Activated T-helper 1 cell treated with Interleukin-2 at 50 U/mL for 16 hours (primary cell): ENCODE data around the gene MAPK6.
A peak's percentile ranks its signal among the peaks of the same experiment; 100 is the strongest.

Experiments used
- DNase-seq: peaks from one replicate; pipeline ENCODE4 v3.0.0-alpha.2; 2020; ENCODE audit warnings: low read depth

Gene MAPK6

GRCh38 chr15:52103217-52104207 lies 84.5 kb downstream of the MAPK6 start:
- DNase-seq = no peak

- DNase-seq = no peak
Observed at GRCh38 chr15:52104532-52105004, 85.5 kb downstream of the MAPK6 start.

- DNase-seq = no peak
Observed at GRCh38 chr15:52105846-52106245, 86.8 kb downstream of the MAPK6 start.

DNA sequence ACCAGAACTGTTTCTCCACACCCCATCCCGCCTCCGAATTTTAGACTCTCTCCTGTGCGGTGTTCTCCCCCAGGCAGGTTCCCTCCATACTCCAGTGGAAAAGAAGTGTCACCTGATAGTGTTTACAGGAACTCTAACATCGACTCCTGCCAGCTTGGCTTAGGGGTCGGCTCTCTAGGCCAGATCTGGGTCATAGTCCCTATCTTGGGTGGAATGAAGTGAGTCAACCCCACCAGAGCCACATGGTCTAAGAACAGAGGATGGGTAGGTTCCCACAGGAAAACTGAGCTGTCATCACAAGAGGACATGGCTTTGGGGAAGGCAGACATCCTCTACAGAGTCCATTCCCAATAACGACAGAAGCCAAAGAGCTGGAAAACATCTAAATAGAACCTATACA lies 87.6 kb downstream of the MAPK6 start:
- DNase-seq = no peak

- no peak for DNase-seq
Observed at GRCh38 chr15:52107238-52107637, 88.2 kb downstream of the MAPK6 start.

DNA sequence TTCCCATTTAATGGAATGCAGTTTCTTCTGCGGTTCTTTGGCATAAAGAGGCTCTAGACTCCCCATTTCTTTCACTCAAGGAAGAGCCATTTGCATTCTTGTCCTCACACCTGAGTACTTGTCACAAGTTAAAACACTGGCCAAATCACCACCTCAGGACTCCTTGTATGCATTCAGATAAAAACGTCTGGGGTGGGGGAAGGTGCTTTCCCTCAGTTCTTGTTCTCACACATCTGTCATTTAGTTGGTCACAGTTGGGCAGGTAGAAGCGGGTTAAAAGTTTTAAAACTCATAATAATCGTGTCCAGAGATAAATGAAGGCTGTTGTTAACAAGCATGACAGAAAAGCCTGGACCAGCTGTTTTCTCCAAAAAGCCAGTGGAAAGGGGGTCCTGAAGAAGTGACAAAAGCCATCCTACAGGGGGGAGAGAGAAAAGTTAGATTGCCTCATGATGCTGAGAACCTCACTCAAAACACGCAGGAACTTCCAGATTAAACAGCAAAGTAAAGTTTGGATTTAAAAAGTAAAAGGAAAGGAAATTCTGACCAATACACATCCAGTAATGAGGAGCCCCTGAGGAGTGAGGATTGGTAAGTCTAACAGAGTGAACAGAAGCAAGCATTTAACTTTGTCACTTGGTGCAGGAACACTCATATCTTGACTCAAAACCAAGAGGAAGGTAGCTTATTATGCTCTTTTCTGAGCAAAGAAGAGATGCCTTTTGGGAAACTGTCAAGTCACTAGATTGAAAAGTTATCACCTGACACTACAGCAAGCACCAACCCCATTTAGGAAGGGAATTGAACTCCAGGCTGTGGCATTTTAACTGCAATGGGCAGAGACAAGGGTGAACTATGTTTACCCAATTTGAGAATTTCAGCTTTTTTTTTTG lies 90.8 kb downstream of the MAPK6 start:
- DNase-seq = no peak

DNA sequence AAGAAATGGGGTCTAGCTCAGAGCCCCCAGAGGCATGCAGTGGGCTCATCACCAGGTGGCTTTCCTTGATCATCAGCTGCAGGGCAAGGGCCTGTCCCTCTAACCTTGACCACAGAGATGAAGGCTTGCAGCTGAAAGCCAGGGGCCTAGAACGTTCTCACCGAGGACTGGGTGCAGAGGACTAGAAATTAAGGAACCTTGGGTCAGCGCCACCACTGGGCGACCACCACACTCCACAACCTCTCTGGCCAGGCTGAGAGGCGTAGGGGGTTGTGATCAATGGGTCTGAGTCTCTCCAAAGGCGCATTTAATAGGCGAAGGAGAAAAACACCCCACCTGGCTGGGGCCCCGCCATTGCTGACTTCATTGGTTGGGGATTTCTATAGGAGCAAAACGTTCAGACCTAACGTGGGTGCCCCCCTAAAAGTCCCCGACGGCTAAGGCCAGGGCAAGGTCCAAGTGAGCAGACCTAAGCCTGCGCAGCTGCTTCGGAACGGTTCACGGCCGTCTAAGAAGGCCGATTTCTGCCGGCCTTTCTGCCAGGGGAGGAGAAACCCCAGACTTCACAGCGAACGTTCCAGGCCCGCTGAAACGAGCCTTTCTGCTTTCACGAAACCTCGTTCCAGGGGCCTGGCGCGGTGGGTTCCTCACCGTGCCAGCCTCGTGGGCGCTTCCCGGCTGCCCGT lies 92.6 kb downstream of the MAPK6 start:
- no peak for DNase-seq

- peak; percentile 20 for DNase-seq
Observed at GRCh38 chr15:52112203-52112750, 93.3 kb downstream of the MAPK6 start.

GRCh38 chr15:52113235-52113634 lies 94.2 kb downstream of the MAPK6 start:
- DNase-seq = no peak

- no peak for DNase-seq
Observed at GRCh38 chr15:52113708-52114107, 94.7 kb downstream of the MAPK6 start.

DNA sequence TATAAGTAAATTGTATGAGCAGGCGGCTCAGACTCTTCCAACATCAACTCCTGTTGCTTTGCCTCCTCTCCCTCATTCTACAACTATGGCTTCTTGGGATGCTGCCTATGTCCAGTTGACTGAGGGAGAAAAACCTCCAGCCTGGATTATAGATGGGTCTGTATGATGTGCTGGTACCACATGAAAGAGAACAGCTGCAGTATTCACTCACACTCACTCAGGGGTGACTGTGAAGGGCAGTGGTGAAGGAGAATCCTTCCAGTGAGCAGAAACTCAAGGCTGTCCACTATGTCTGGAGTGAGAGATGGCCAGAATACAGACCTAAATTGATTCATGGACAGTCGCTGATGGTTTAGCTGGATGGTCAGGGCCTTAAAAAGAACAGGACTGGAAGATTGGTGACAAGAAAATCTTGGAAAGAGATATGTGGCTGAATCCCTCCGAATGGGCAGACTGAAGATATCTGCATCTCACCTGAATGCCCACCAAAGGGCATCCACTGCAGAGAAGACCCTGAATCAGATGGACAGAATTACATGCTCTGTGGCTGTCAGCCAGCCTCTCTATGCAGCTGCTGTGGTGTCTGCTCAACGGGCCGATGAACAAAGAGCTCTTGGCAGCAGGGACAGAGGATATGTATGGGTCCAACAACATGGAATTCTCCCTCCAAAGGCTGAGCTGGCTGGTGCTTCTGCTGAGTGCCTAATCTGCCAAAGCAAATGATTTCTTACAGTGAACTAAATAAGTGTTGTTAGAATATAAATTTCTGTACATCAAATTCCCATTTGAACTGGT lies 95.4 kb downstream of the MAPK6 start:
- no peak for DNase-seq

DNA sequence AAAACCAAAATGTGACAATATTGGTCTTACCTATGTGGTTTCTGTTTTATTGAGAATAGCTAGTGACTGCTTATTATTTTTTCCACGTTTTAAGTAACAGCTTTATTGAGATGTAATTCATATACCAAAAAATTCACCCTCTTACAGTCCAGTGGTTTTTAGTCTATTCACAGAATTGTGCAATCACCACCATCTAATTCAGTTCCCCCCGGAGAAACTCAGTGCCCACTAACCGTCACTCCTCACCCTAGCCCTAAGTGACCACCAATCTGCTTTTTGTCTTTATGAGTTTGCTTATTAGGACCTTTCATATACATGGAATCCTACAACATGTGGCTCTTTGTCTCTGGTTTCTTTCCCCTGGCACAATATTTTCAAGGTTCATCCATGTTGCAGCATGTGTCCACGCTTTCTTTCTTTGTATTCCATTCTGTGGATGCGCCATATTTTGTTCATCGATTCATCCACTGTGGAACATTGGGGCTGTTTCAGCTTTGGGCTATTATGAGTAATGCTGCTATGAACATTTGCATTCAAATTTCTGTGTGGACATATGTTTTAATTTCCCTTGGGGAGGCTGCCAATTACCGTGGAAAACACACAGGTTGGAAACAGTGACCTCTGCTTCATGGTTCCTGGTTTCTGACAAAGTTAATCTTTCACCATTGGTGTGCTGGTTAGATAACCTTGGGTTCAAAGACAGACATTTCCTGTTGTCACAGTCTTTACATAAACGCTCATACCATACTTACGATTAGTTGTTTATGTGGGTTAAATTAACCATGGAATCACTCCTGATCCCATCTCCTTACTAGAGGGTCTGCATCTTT lies 96.8 kb downstream of the MAPK6 start:
- DNase-seq = no peak
